ENCODE data around the gene NDUFB8.

NDUFB8 gene

GRCh38 chr10:100537475-100537874 lies 7.8 kb upstream of the NDUFB8 start:
- no peak for DNase-seq (ENCODE audit: low read depth)

GRCh38 chr10:100535715-100536353 lies 6.2 kb upstream of the NDUFB8 start, which contains the start of gene HIF1AN:
TSS of gene HIF1AN (plus strand) at chr10:100535943. CDS start at chr10:100535959, 16 bp downstream.
- peak; percentile 68 for DNase-seq (ENCODE audit: low read depth)

GRCh38 chr10:100535338-100535714 lies 5.7 kb upstream of the NDUFB8 start:
- no peak for DNase-seq (ENCODE audit: low read depth)

GRCh38 chr10:100534726-100535125 lies 5.1 kb upstream of the NDUFB8 start:
- no peak for DNase-seq (ENCODE audit: low read depth)

- no peak for DNase-seq (ENCODE audit: low read depth)
Observed at GRCh38 chr10:100531761-100532160, 2.1 kb upstream of the NDUFB8 start.

- no peak for DNase-seq (ENCODE audit: low read depth)
Observed at GRCh38 chr10:100528921-100529474, 673 bp downstream of the NDUFB8 start.

- no peak for DNase-seq (ENCODE audit: low read depth)
Observed at GRCh38 chr10:100528123-100528886, 1.4 kb downstream of the NDUFB8 start.

GRCh38 chr10:100524638-100525037 lies 5.0 kb downstream of the NDUFB8 start:
- DNase-seq (ENCODE audit: low read depth) = no peak

GRCh38 chr10:100524206-100524605 lies 5.5 kb downstream of the NDUFB8 start:
- no peak for DNase-seq (ENCODE audit: low read depth)

- DNase-seq (ENCODE audit: low read depth) = no peak
Observed at GRCh38 chr10:100522945-100523344, 6.7 kb downstream of the NDUFB8 start.

- no peak for DNase-seq (ENCODE audit: low read depth)
Observed at GRCh38 chr10:100522107-100522801, 7.4 kb downstream of the NDUFB8 start.

- DNase-seq (ENCODE audit: low read depth) = no peak
Observed at GRCh38 chr10:100520811-100521210, 8.9 kb downstream of the NDUFB8 start.

- DNase-seq (ENCODE audit: low read depth) = no peak
Observed at GRCh38 chr10:100519311-100520051, 10.2 kb downstream of the NDUFB8 start, which contains the start of gene SEC31B. TSS of gene SEC31B (minus strand) at chr10:100519861. CDS start at chr10:100516952, 2,909 bp downstream.

GRCh38 chr10:100518761-100519241 lies 10.9 kb downstream of the NDUFB8 start:
- DNase-seq (ENCODE audit: low read depth) = no peak

- DNase-seq (ENCODE audit: low read depth) = no peak
Observed at GRCh38 chr10:100516847-100517246, 12.8 kb downstream of the NDUFB8 start.

GRCh38 chr10:100515612-100516011 lies 14.1 kb downstream of the NDUFB8 start:
- DNase-seq (ENCODE audit: low read depth) = no peak

- no peak for DNase-seq (ENCODE audit: low read depth)
Observed at GRCh38 chr10:100510533-100511308, 18.9 kb downstream of the NDUFB8 start.

GRCh38 chr10:100509241-100509840 lies 20.3 kb downstream of the NDUFB8 start:
- no peak for DNase-seq (ENCODE audit: low read depth)

GRCh38 chr10:100508691-100509150 lies 20.9 kb downstream of the NDUFB8 start:
- no peak for DNase-seq (ENCODE audit: low read depth)

GRCh38 chr10:100508266-100508665 lies 21.4 kb downstream of the NDUFB8 start:
- no peak for DNase-seq (ENCODE audit: low read depth)

All from HS-27A (cell line).